Vagina (tissue), 2 donors: ENCODE measurements around the gene SLC9A9. TPM values are rescaled to one million over a fixed set of nuclear protein-coding genes. Genes with fewer than 3 reads are reported as not detected.
A peak's percentile ranks its signal among the peaks of the same experiment; 100 is the strongest.

Experiments used
- DNase-seq, 2 donors: peaks; one replicate each; pipeline ENCODE4 v3.0.0-alpha.2; 2017; ENCODE audit errors: extremely low spot score in 2 of 2
- H3K27ac ChIP-seq: fragments of 200-600 bp; sonication (generic); one replicate; pipeline ENCODE4 v1.5.1; 2019
- H3K27me3 ChIP-seq: fragments of 200-600 bp; sonication (generic); one replicate; pipeline ENCODE4 v1.5.1; 2019
- H3K36me3 ChIP-seq, 2 donors: fragments of 200-600 bp; sonication (generic); one replicate each; pipeline ENCODE4 v1.5.1; 2017 to 2019
- H3K4me1 ChIP-seq: fragments of 200-600 bp; sonication (generic); one replicate; pipeline ENCODE4 v1.5.1; 2019
- H3K4me3 ChIP-seq, 2 donors: fragments of 200-600 bp; sonication (generic); 1 replicate in 1 of 2; 2 replicates in 1 of 2; pipeline ENCODE4 v1.5.1; 2016 to 2019
- H3K9me3 ChIP-seq: fragments of 200-600 bp; sonication (generic); one replicate; pipeline ENCODE4 v1.5.1; 2019
- CTCF ChIP-seq, 3 experiments: fragments of 450-650 bp in 2 of 3; fragments of 200-600 bp in 1 of 3; sonication (generic) in 1 of 3; IDR thresholded peaks; one replicate each; pipeline ENCODE4 v1.5.1; 2017 to 2019; ENCODE audit warnings: antibody characterized with exemption in 3 of 3, mild to moderate bottlenecking in 2 of 3, moderate library complexity in 2 of 3
- POLR2A ChIP-seq, 2 donors: fragments of 450-650 bp; IDR thresholded peaks; one replicate each; pipeline ENCODE4 v1.6.1; 2017; ENCODE audit warnings: antibody characterized with exemption in 2 of 2, mild to moderate bottlenecking in 2 of 2, moderate library complexity in 2 of 2
- POLR2AphosphoS5 ChIP-seq, 2 donors: sonication (generic); formaldehyde crosslinking; IDR thresholded peaks; one replicate each; pipeline ENCODE4 v1.9.0; 2017; ENCODE audit warnings: antibody characterized with exemption in 2 of 2, mild to moderate bottlenecking in 2 of 2, low read depth in 1 of 2; ENCODE audit not compliant: insufficient read depth in 1 of 2
- intact Hi-C: fragments of 100-400 bp; cut with DNase I; formaldehyde crosslinking; loops from one replicate; pipeline ENCODE4 v1.15.1; 2023
- total RNA-seq: library from RNA; depleted of rRNA; stranded (reverse); fragments of >200 nt; gene quantifications from one replicate; pipeline ENCODE4 v1.2.3, GENCODE V29; 2016

SLC9A9 gene
- total RNA-seq, 1 donor from 2014 or later: 30.7 TPM

GRCh38 chr3:143685491-143685890 is 162.8 kb downstream of the SLC9A9 start:
- no peak overlapping the region for H3K27ac ChIP-seq
- no peak for TF ChIP-seq CTCF (IDR thresholded peaks at IDR 0.05)
- no peaks in the 10 kb centered on the region for H3K27me3 ChIP-seq
- DNase-seq: no peak
- no peaks in the 10 kb centered on the region for H3K9me3 ChIP-seq
- intact Hi-C loops: no loop called here
- no peaks in the 10 kb centered on the region for H3K36me3 ChIP-seq
- H3K4me1 ChIP-seq: no peaks in the 10 kb centered on the region
- H3K4me3 ChIP-seq: no peak overlapping the region

GRCh38 chr3:143677430-143677829 is 170.8 kb downstream of the SLC9A9 start:
- H3K9me3 ChIP-seq: no peaks in the 10 kb centered on the region
- TF ChIP-seq POLR2A (IDR thresholded peaks at IDR 0.05) (no peak), CTCF (IDR thresholded peaks at IDR 0.05) (no peak), POLR2AphosphoS5 (IDR thresholded peaks at IDR 0.05; ENCODE audit: insufficient read depth in 1 of 2, low read depth in 1 of 2) (no peak)
- H3K27ac ChIP-seq: no peak overlapping the region
- intact Hi-C loops: no loop called here
- H3K4me3 ChIP-seq: no peak overlapping the region
- no peaks in the 10 kb centered on the region for H3K36me3 ChIP-seq
- DNase-seq: no peak
- no peaks in the 10 kb centered on the region for H3K4me1 ChIP-seq
- H3K27me3 ChIP-seq: no peaks in the 10 kb centered on the region

GRCh38 chr3:143676747-143677146 is 171.5 kb downstream of the SLC9A9 start:
- Histone ChIP-seq H3K27me3 (no peaks in the 10 kb centered on the region), H3K4me1 (no peaks in the 10 kb centered on the region), H3K9me3 (no peaks in the 10 kb centered on the region), H3K36me3 (no peaks in the 10 kb centered on the region), H3K4me3 (no peak overlapping the region), H3K27ac (no peak overlapping the region)
- no peak for DNase-seq
- intact Hi-C loops: no loop called here
- TF ChIP-seq POLR2AphosphoS5 (IDR thresholded peaks at IDR 0.05; ENCODE audit: insufficient read depth in 1 of 2, low read depth in 1 of 2) (no peak), POLR2A (IDR thresholded peaks at IDR 0.05) (no peak), CTCF (IDR thresholded peaks at IDR 0.05) (no peak)

GRCh38 chr3:143676021-143676420 is 172.2 kb downstream of the SLC9A9 start:
- Histone ChIP-seq H3K9me3 (no peaks in the 10 kb centered on the region), H3K4me1 (no peaks in the 10 kb centered on the region), H3K36me3 (no peaks in the 10 kb centered on the region), H3K4me3 (no peak overlapping the region), H3K27me3 (no peaks in the 10 kb centered on the region), H3K27ac (no peak overlapping the region)
- intact Hi-C loops: no loop called here
- no peak for DNase-seq
- TF ChIP-seq CTCF (IDR thresholded peaks at IDR 0.05): no peak
- no peak for TF ChIP-seq POLR2A (IDR thresholded peaks at IDR 0.05)
- TF ChIP-seq POLR2AphosphoS5 (IDR thresholded peaks at IDR 0.05; ENCODE audit: insufficient read depth in 1 of 2, low read depth in 1 of 2): no peak

GRCh38 chr3:143674100-143674968 is 173.9 kb downstream of the SLC9A9 start:
- DNase-seq: no peak
- TF ChIP-seq CTCF (IDR thresholded peaks at IDR 0.05) (peak; percentile 72 to 78 (median 74)), POLR2A (IDR thresholded peaks at IDR 0.05) (no peak), POLR2AphosphoS5 (IDR thresholded peaks at IDR 0.05; ENCODE audit: insufficient read depth in 1 of 2, low read depth in 1 of 2) (peak in 1 of 2 donors; percentile 55)

More at GRCh38 chr3:143674100-143674968, 173.9 kb downstream of the SLC9A9 start:
- Histone ChIP-seq H3K36me3 (no peaks in the 10 kb centered on the region), H3K27ac (no peak overlapping the region), H3K9me3 (no peaks in the 10 kb centered on the region), H3K27me3 (no peaks in the 10 kb centered on the region), H3K4me1 (no peaks in the 10 kb centered on the region), H3K4me3 (no peak overlapping the region)
- intact Hi-C loops: no loop called here
